ENCODE data around the gene KLF17. TPM values are rescaled to one million over a fixed set of nuclear protein-coding genes. Genes with fewer than 3 reads are reported as not detected.
A peak's percentile ranks its signal among the peaks of the same experiment; 100 is the strongest.

Gene KLF17
- total RNA-seq, 1 experiment from 2014 or later = not detected

DNA sequence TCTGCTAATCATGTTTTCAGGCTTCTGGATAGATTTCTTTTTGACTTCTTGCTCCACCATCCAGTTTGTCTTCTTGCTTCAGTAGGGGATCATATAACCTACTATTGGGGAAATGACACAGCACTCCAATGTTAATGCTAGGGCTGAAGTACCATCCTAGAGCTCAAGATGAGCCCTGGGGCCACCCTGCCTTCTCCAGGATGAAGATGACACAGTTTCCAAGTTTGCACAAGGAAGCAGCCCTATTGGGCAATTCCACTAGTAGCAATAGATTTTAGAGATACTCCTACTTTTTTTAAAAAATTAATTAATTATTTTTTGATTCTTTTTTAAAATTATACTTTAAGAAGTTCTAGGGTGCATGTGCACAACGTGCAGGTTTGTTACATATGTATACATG is 34.1 kb downstream of the KLF17 start:
- no TSS peak for BruUV-seq (replicated peaks)
- Mint-ChIP-seq H3K4me1 (ENCODE audit: low read depth, unreplicated experiment) (peaks cover 20% of the 10 kb centered on the region), H3K27ac (ENCODE audit: unreplicated experiment) (no peak overlapping the region), H3K27me3 (ENCODE audit: unreplicated experiment) (no peaks in the 10 kb centered on the region), H3K9me3 (ENCODE audit: low read depth, unreplicated experiment) (peaks cover under 1% of the 10 kb centered on the region), H3K36me3 (ENCODE audit: insufficient read depth, unreplicated experiment) (peaks cover 9% of the 10 kb centered on the region), H3K4me3 (ENCODE audit: low read depth, unreplicated experiment) (no peak overlapping the region)
- no peak for TF ChIP-seq CTCF (IDR thresholded peaks at IDR 0.05; ENCODE audit: unreplicated experiment)
- no peak for DNase-seq
- intact Hi-C loops (cut with micrococcal nuclease; ENCODE audit: unreplicated experiment) = no loop called here
- CTCF ChIA-PET = no interaction called here

- peaks cover 20% of the 10 kb centered on the region for H3K4me1 Mint-ChIP-seq (ENCODE audit: low read depth, unreplicated experiment)
- peak overlapping the region; percentile 85 for H3K27ac Mint-ChIP-seq (ENCODE audit: unreplicated experiment)
- no TSS peak for BruUV-seq (replicated peaks)
- H3K36me3 Mint-ChIP-seq (ENCODE audit: insufficient read depth, unreplicated experiment) = peaks cover 9% of the 10 kb centered on the region
- no peaks in the 10 kb centered on the region for H3K9me3 Mint-ChIP-seq (ENCODE audit: low read depth, unreplicated experiment)
- H3K4me3 Mint-ChIP-seq (ENCODE audit: low read depth, unreplicated experiment) = no peak overlapping the region
- intact Hi-C loops (cut with micrococcal nuclease; ENCODE audit: unreplicated experiment) = no loop called here
- CTCF ChIA-PET = interaction anchor here (1.4 kb wide), 1 partner anchor 106 kb away, joined by 3 read pairs; no protein-coding TSS in a partner anchor
- H3K27me3 Mint-ChIP-seq (ENCODE audit: unreplicated experiment) = no peaks in the 10 kb centered on the region
- peak; percentile 35 for DNase-seq
- TF ChIP-seq CTCF (IDR thresholded peaks at IDR 0.05; ENCODE audit: unreplicated experiment) = no peak
These were observed 35.4 kb downstream of the KLF17 start for GRCh38 chr1:44154049-44154448.

- peaks cover 20% of the 10 kb centered on the region for H3K4me1 Mint-ChIP-seq (ENCODE audit: low read depth, unreplicated experiment)
- peaks cover 9% of the 10 kb centered on the region for H3K36me3 Mint-ChIP-seq (ENCODE audit: insufficient read depth, unreplicated experiment)
These were observed 39.3 kb downstream of the KLF17 start for GRCh38 chr1:44157903-44158302.

DNA sequence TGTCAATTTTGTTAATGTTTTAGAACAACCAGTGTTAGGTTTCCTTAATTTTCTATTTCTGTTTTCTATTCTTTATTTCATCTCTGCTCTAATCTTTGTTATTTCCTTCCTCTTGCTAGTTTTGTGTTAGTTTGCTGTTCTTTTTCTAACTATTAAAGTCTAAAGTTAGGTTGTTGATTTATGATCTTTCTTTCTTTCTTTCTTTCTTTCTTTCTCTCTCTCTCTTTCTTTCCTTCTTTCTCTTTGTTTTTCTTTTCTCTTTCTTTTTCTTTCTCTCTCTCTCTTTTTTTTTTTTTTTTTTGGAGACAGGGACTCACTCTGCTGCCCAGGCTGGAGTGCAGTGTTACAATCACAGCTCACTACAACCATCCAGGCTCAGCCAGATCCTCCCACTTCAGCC is 40.2 kb downstream of the KLF17 start:
- peaks cover 9% of the 10 kb centered on the region for H3K36me3 Mint-ChIP-seq (ENCODE audit: insufficient read depth, unreplicated experiment)
- intact Hi-C loops (cut with micrococcal nuclease; ENCODE audit: unreplicated experiment) = no loop called here
- DNase-seq = no peak
- no TSS peak for BruUV-seq (replicated peaks)
- CTCF ChIA-PET = no interaction called here
- TF ChIP-seq CTCF (IDR thresholded peaks at IDR 0.05; ENCODE audit: unreplicated experiment) = no peak
- H3K4me1 Mint-ChIP-seq (ENCODE audit: low read depth, unreplicated experiment) = peaks cover 18% of the 10 kb centered on the region
- H3K27ac Mint-ChIP-seq (ENCODE audit: unreplicated experiment) = no peak overlapping the region
- no peaks in the 10 kb centered on the region for H3K9me3 Mint-ChIP-seq (ENCODE audit: low read depth, unreplicated experiment)
- no peaks in the 10 kb centered on the region for H3K27me3 Mint-ChIP-seq (ENCODE audit: unreplicated experiment)
- no peak overlapping the region for H3K4me3 Mint-ChIP-seq (ENCODE audit: low read depth, unreplicated experiment)

More at GRCh38 chr1:44157903-44158302, 39.3 kb downstream of the KLF17 start:
- Mint-ChIP-seq H3K27me3 (ENCODE audit: unreplicated experiment) (no peaks in the 10 kb centered on the region), H3K9me3 (ENCODE audit: low read depth, unreplicated experiment) (no peaks in the 10 kb centered on the region), H3K4me3 (ENCODE audit: low read depth, unreplicated experiment) (no peak overlapping the region), H3K27ac (ENCODE audit: unreplicated experiment) (no peak overlapping the region)
- no peak for DNase-seq
- BruUV-seq (replicated peaks) = no TSS peak
- intact Hi-C loops (cut with micrococcal nuclease; ENCODE audit: unreplicated experiment) = no loop called here
- CTCF ChIA-PET = no interaction called here
- TF ChIP-seq CTCF (IDR thresholded peaks at IDR 0.05; ENCODE audit: unreplicated experiment) = no peak

Data from Calu3 (cell line).